Activated CD4-positive, alpha-beta T cell treated with anti-CD3 and anti-CD28 coated beads for 48 hours (primary cell): ENCODE results near the gene GABRE.
"Not testable (repeated sequence)": the region's sequence is repeated elsewhere in the genome, so short reads cannot be mapped to it uniquely, and the experiment has no call there.

ENCODE experiments used
- DNase-seq: peaks from one replicate; pipeline ENCODE4 v3.0.0-alpha.2; 2020

Gene GABRE

GRCh38 chrX:151966236-151966635 is 8.2 kb downstream of the GABRE start:
- no peak for DNase-seq

GRCh38 chrX:151962034-151962433 is 12.4 kb downstream of the GABRE start:
- no peak for DNase-seq

- no peak for DNase-seq
Observed at GRCh38 chrX:151958101-151958500, 16.4 kb downstream of the GABRE start.

GRCh38 chrX:151954730-151955129 is 19.7 kb downstream of the GABRE start:
- DNase-seq = no peak

- DNase-seq = no peak
Observed at GRCh38 chrX:151938172-151938571, 36.3 kb downstream of the GABRE start.

GRCh38 chrX:151935358-151935757 is 39.1 kb downstream of the GABRE start:
- DNase-seq = no peak

- no peak for DNase-seq
Observed at GRCh38 chrX:151929126-151929525, 45.4 kb downstream of the GABRE start.

- no peak for DNase-seq
Observed at GRCh38 chrX:151923648-151924047, 50.8 kb downstream of the GABRE start.

GRCh38 chrX:151922692-151923091 is 51.8 kb downstream of the GABRE start:
- DNase-seq = no peak

GRCh38 chrX:151921866-151922265 is 52.6 kb downstream of the GABRE start:
- no peak for DNase-seq

GRCh38 chrX:151921292-151921691 is 53.2 kb downstream of the GABRE start:
- no peak for DNase-seq

- no peak for DNase-seq
Observed at GRCh38 chrX:151920530-151920929, 53.9 kb downstream of the GABRE start.

- no peak for DNase-seq
Observed at GRCh38 chrX:151920101-151920500, 54.4 kb downstream of the GABRE start.

GRCh38 chrX:151919610-151920009 is 54.9 kb downstream of the GABRE start:
- no peak for DNase-seq

GRCh38 chrX:151918736-151919135 is 55.7 kb downstream of the GABRE start:
- DNase-seq = not testable (repeated sequence)

GRCh38 chrX:151912780-151913179 is 61.7 kb downstream of the GABRE start, which contains the start of gene MAGEA4:
Gene MAGEA4, plus strand, starts transcription at chrX:151912889. Its CDS starts 10,776 bp downstream, at chrX:151923665.
- DNase-seq = no peak

GRCh38 chrX:151912221-151912620 is 62.3 kb downstream of the GABRE start:
- no peak for DNase-seq

- no peak for DNase-seq
Observed at GRCh38 chrX:151904989-151905388, 69.5 kb downstream of the GABRE start.
